ENCODE measurements around the gene CNKSR2. TPM values are rescaled to one million over a fixed set of nuclear protein-coding genes. Genes with fewer than 3 reads are reported as not detected.

The CNKSR2 gene
- total and polyA plus RNA-seq, 11 donors: 0.07 to 3.0 (median 0.47) TPM; not detected in 1

GRCh38 chrX:21376636-21377035, 2.4 kb downstream of the CNKSR2 start:
- no peak overlapping the region for H3K27ac ChIP-seq
- H3K4me3 ChIP-seq: no peak overlapping the region
- ATAC-seq: no peak
- intact Hi-C loops (cut with DNase I): no loop called here
- H3K9me3 ChIP-seq: no peaks in the 10 kb centered on the region
- H3K36me3 ChIP-seq: no peaks in the 10 kb centered on the region
- WGBS, 4 donors: 72 to 87% (median 78%) methylated on average over 2 of the region's 2 CpGs
- H3K4me1 ChIP-seq: peaks cover 0 to 3% (median 0%) of the 10 kb centered on the region in 12 donors
- TF ChIP-seq POLR2A (IDR thresholded peaks at IDR 0.05) (no peak), CTCF (IDR thresholded peaks at IDR 0.05) (no peak)
- H3K27me3 ChIP-seq: peaks cover 0 to 30% (median 4%) of the 10 kb centered on the region in 9 donors
- no peak for DNase-seq

GRCh38 chrX:21379991-21380390, 5.8 kb downstream of the CNKSR2 start:
- H3K27ac ChIP-seq: no peak overlapping the region
- no peak overlapping the region for H3K4me3 ChIP-seq
- 56 to 84% (median 75%) methylated on average over 1 of the region's 1 CpG for WGBS, 4 donors
- DNase-seq (no peak), ATAC-seq (no peak)
- H3K27me3 ChIP-seq: peaks cover 0 to 16% (median under 1%) of the 10 kb centered on the region in 9 donors
- no peaks in the 10 kb centered on the region for H3K4me1 ChIP-seq
- H3K9me3 ChIP-seq: no peaks in the 10 kb centered on the region
- TF ChIP-seq CTCF (IDR thresholded peaks at IDR 0.05) (no peak), POLR2A (IDR thresholded peaks at IDR 0.05) (no peak)
- H3K36me3 ChIP-seq: no peaks in the 10 kb centered on the region
- intact Hi-C loops (cut with DNase I): no loop called here

- no peaks in the 10 kb centered on the region for H3K9me3 ChIP-seq
- peaks cover 0 to 4% (median 0%) of the 10 kb centered on the region in 9 donors for H3K27me3 ChIP-seq
- intact Hi-C loops (cut with DNase I): no loop called here
- H3K36me3 ChIP-seq: no peaks in the 10 kb centered on the region
- TF ChIP-seq POLR2A (IDR thresholded peaks at IDR 0.05) (no peak), CTCF (IDR thresholded peaks at IDR 0.05) (peak in 6 of 12 donors; percentile 5 to 38 (median 26))
- DNase-seq (no peak), ATAC-seq (no peak)
- H3K27ac ChIP-seq: no peak overlapping the region
- H3K4me3 ChIP-seq: no peak overlapping the region
- H3K4me1 ChIP-seq: no peaks in the 10 kb centered on the region
- WGBS, 4 donors: 41 to 57% (median 56%) methylated on average over 2 of the region's 2 CpGs
These were observed 8.5 kb downstream of the CNKSR2 start for GRCh38 chrX:21382715-21383114.

- intact Hi-C loops (cut with DNase I): no loop called here
These were observed 9.3 kb downstream of the CNKSR2 start for GRCh38 chrX:21383546-21383945.

More at GRCh38 chrX:21383546-21383945, 9.3 kb downstream of the CNKSR2 start:
- Histone ChIP-seq H3K27ac (no peak overlapping the region), H3K36me3 (no peaks in the 10 kb centered on the region), H3K4me1 (no peaks in the 10 kb centered on the region), H3K27me3 (peaks cover 0 to 4% (median 0%) of the 10 kb centered on the region in 9 donors), H3K4me3 (no peak overlapping the region), H3K9me3 (no peaks in the 10 kb centered on the region)
- DNase-seq (no peak), ATAC-seq (no peak)
- WGBS, 4 donors: 25 to 47% (median 30%) methylated on average over 2 of the region's 2 CpGs
- TF ChIP-seq CTCF (IDR thresholded peaks at IDR 0.05) (no peak), POLR2A (IDR thresholded peaks at IDR 0.05) (no peak)
